Mucosa of stomach (tissue), 1 donor: ENCODE data around the gene OR4D2.

Experiments
- H3K27me3 ChIP-seq: one replicate; pipeline ENCODE4 v1.7.0; 2013; ENCODE audit warnings: mild to moderate bottlenecking, low read length; ENCODE audit not compliant: control insufficient read depth, insufficient read depth
- H3K36me3 ChIP-seq: one replicate; pipeline ENCODE4 v1.7.0; 2013; ENCODE audit warnings: low read length; ENCODE audit not compliant: control insufficient read depth, insufficient read depth
- H3K4me1 ChIP-seq: one replicate; pipeline ENCODE4 v1.7.0; 2013; ENCODE audit warnings: mild to moderate bottlenecking, low read length; ENCODE audit not compliant: control insufficient read depth, insufficient read depth
- H3K4me3 ChIP-seq: one replicate; pipeline ENCODE4 v1.7.0; 2013; ENCODE audit warnings: low read length
- H3K9ac ChIP-seq: one replicate; pipeline ENCODE4 v1.7.0; 2013; ENCODE audit warnings: mild to moderate bottlenecking, low read length, moderate library complexity
- H3K9me3 ChIP-seq: one replicate; pipeline ENCODE4 v1.7.0; 2013; ENCODE audit warnings: mild to moderate bottlenecking, low read length, moderate library complexity; ENCODE audit not compliant: control insufficient read depth
- donor health status: Pancreatic carcinoma.

Gene OR4D2

GRCh38 chr17:58148609-58149008, 18.2 kb upstream of the OR4D2 start:
- no peaks in the 10 kb centered on the region for H3K36me3 ChIP-seq
- H3K4me1 ChIP-seq = no peaks in the 10 kb centered on the region
- H3K4me3 ChIP-seq = no peak overlapping the region
- H3K27me3 ChIP-seq = peaks cover 4% of the 10 kb centered on the region
- H3K9me3 ChIP-seq = no peaks in the 10 kb centered on the region
- H3K9ac ChIP-seq = no peak overlapping the region

- no peak overlapping the region for H3K9ac ChIP-seq
- H3K9me3 ChIP-seq = no peaks in the 10 kb centered on the region
- no peak overlapping the region for H3K4me3 ChIP-seq
- peaks cover 9% of the 10 kb centered on the region for H3K27me3 ChIP-seq
- H3K4me1 ChIP-seq = no peaks in the 10 kb centered on the region
- no peaks in the 10 kb centered on the region for H3K36me3 ChIP-seq
Measured at GRCh38 chr17:58150394-58150793, 16.4 kb upstream of the OR4D2 start.

- Histone ChIP-seq H3K4me1 (peaks cover 6% of the 10 kb centered on the region), H3K9ac (no peak overlapping the region), H3K27me3 (peaks cover 32% of the 10 kb centered on the region), H3K4me3 (no peak overlapping the region), H3K36me3 (no peaks in the 10 kb centered on the region), H3K9me3 (no peaks in the 10 kb centered on the region)
Measured at GRCh38 chr17:58153046-58153445, 13.7 kb upstream of the OR4D2 start.

GRCh38 chr17:58153671-58154070, 13.1 kb upstream of the OR4D2 start:
- H3K27me3 ChIP-seq = peaks cover 32% of the 10 kb centered on the region
- no peak overlapping the region for H3K9ac ChIP-seq

GRCh38 chr17:58156839-58157803, 9.7 kb upstream of the OR4D2 start:
- H3K4me3 ChIP-seq = no peak overlapping the region
- peaks cover 35% of the 10 kb centered on the region for H3K27me3 ChIP-seq
- H3K4me1 ChIP-seq = peaks cover 6% of the 10 kb centered on the region
- H3K9me3 ChIP-seq = no peaks in the 10 kb centered on the region
- H3K36me3 ChIP-seq = no peaks in the 10 kb centered on the region
- no peak overlapping the region for H3K9ac ChIP-seq

More at GRCh38 chr17:58153671-58154070, 13.1 kb upstream of the OR4D2 start:
- H3K4me3 ChIP-seq = no peak overlapping the region
- no peaks in the 10 kb centered on the region for H3K36me3 ChIP-seq
- H3K9me3 ChIP-seq = no peaks in the 10 kb centered on the region
- peaks cover 6% of the 10 kb centered on the region for H3K4me1 ChIP-seq

- Histone ChIP-seq H3K36me3 (no peaks in the 10 kb centered on the region), H3K4me3 (no peak overlapping the region), H3K9me3 (no peaks in the 10 kb centered on the region), H3K27me3 (peaks cover 35% of the 10 kb centered on the region), H3K4me1 (peaks cover 6% of the 10 kb centered on the region), H3K9ac (no peak overlapping the region)
Measured at GRCh38 chr17:58158181-58158580, 8.6 kb upstream of the OR4D2 start.

- Histone ChIP-seq H3K4me1 (peaks cover 6% of the 10 kb centered on the region), H3K4me3 (no peak overlapping the region), H3K27me3 (peaks cover 19% of the 10 kb centered on the region), H3K36me3 (no peaks in the 10 kb centered on the region), H3K9ac (no peak overlapping the region), H3K9me3 (no peaks in the 10 kb centered on the region)
Measured at GRCh38 chr17:58161566-58161965, 5.2 kb upstream of the OR4D2 start.

- Histone ChIP-seq H3K4me1 (no peaks in the 10 kb centered on the region), H3K36me3 (no peaks in the 10 kb centered on the region), H3K4me3 (no peak overlapping the region), H3K9me3 (no peaks in the 10 kb centered on the region), H3K9ac (no peak overlapping the region), H3K27me3 (peaks cover 4% of the 10 kb centered on the region)
Measured at GRCh38 chr17:58165981-58166380, 801 bp upstream of the OR4D2 start.

- Histone ChIP-seq H3K36me3 (no peaks in the 10 kb centered on the region), H3K27me3 (peaks cover 4% of the 10 kb centered on the region), H3K4me3 (no peak overlapping the region)
Measured at GRCh38 chr17:58170622-58171021, 3.8 kb downstream of the OR4D2 start.

GRCh38 chr17:58172369-58173071, 5.7 kb downstream of the OR4D2 start:
- Histone ChIP-seq H3K4me1 (no peaks in the 10 kb centered on the region), H3K9ac (no peak overlapping the region), H3K9me3 (no peaks in the 10 kb centered on the region), H3K4me3 (no peak overlapping the region), H3K27me3 (peaks cover 4% of the 10 kb centered on the region), H3K36me3 (no peaks in the 10 kb centered on the region)

More at GRCh38 chr17:58170622-58171021, 3.8 kb downstream of the OR4D2 start:
- H3K9me3 ChIP-seq = no peaks in the 10 kb centered on the region
- no peaks in the 10 kb centered on the region for H3K4me1 ChIP-seq
- no peak overlapping the region for H3K9ac ChIP-seq

- no peaks in the 10 kb centered on the region for H3K36me3 ChIP-seq
- no peaks in the 10 kb centered on the region for H3K4me1 ChIP-seq
- no peaks in the 10 kb centered on the region for H3K9me3 ChIP-seq
- H3K4me3 ChIP-seq = no peak overlapping the region
- H3K27me3 ChIP-seq = no peaks in the 10 kb centered on the region
- no peak overlapping the region for H3K9ac ChIP-seq
Measured at GRCh38 chr17:58174871-58175270, 8.1 kb downstream of the OR4D2 start.

GRCh38 chr17:58176200-58176599, 9.4 kb downstream of the OR4D2 start:
- H3K9me3 ChIP-seq = no peaks in the 10 kb centered on the region
- no peaks in the 10 kb centered on the region for H3K36me3 ChIP-seq
- H3K9ac ChIP-seq = no peak overlapping the region
- no peak overlapping the region for H3K4me3 ChIP-seq
- H3K4me1 ChIP-seq = no peaks in the 10 kb centered on the region
- H3K27me3 ChIP-seq = no peaks in the 10 kb centered on the region
